Osteoblast (primary cell): Measurements from ENCODE around the gene STARD9. TPM values are rescaled to one million over a fixed set of nuclear protein-coding genes. Genes with fewer than 3 reads are reported as not detected.

ENCODE experiments used
- DNase-seq: peaks from one replicate; pipeline ENCODE4 v3.0.0; 2011; ENCODE audit warnings: low spot score, mixed read lengths; ENCODE audit not compliant: insufficient read length; ENCODE audit errors: missing footprints
- H2AFZ ChIP-seq: 2 replicates; pipeline ENCODE4 v1.6.0; 2011; ENCODE audit warnings: mild to moderate bottlenecking, low read length
- H3K27ac ChIP-seq: 2 replicates; pipeline ENCODE4 v1.5.1; 2011; ENCODE audit warnings: mild to moderate bottlenecking, low read depth, low read length, moderate library complexity
- H3K27me3 ChIP-seq: 2 replicates; pipeline ENCODE4 v1.6.0; 2012; ENCODE audit warnings: mild to moderate bottlenecking, control low read depth, inconsistent platforms, low read length, moderate library complexity; ENCODE audit not compliant: insufficient read depth
- H3K36me3 ChIP-seq: 2 replicates; pipeline ENCODE4 v1.5.1; 2011; ENCODE audit warnings: mild to moderate bottlenecking, low read length, control low read depth, moderate library complexity; ENCODE audit not compliant: insufficient read depth
- H3K4me1 ChIP-seq: 2 replicates; pipeline ENCODE4 v1.5.1; 2011; ENCODE audit warnings: mild to moderate bottlenecking, low read length, control low read depth, moderate library complexity; ENCODE audit not compliant: insufficient read depth
- H3K4me2 ChIP-seq: 2 replicates; pipeline ENCODE4 v1.6.0; 2011; ENCODE audit warnings: mild to moderate bottlenecking, low read length; ENCODE audit not compliant: insufficient read depth
- H3K4me3 ChIP-seq: fragments of 200-600 bp; sonication (generic); 3 replicates; pipeline ENCODE4 v1.5.1; 2012; ENCODE audit warnings: mild to moderate bottlenecking, low read length, inconsistent platforms; ENCODE audit not compliant: insufficient read depth
- H3K79me2 ChIP-seq: 2 replicates; pipeline ENCODE4 v1.6.0; 2012; ENCODE audit warnings: mild to moderate bottlenecking, low read length, control low read depth, inconsistent platforms; ENCODE audit not compliant: insufficient read depth
- H3K9me3 ChIP-seq: 2 replicates; pipeline ENCODE4 v1.5.1; 2011; ENCODE audit warnings: low read depth, low read length, control low read depth
- H4K20me1 ChIP-seq: 2 replicates; pipeline ENCODE4 v1.6.0; 2012; ENCODE audit warnings: mild to moderate bottlenecking, low read length, control low read depth; ENCODE audit not compliant: insufficient read depth
- CTCF ChIP-seq: IDR thresholded peaks from 2 replicates; pipeline ENCODE4 v1.5.1; 2011; ENCODE audit warnings: mild to moderate bottlenecking, low read depth, low read length, moderate library complexity; ENCODE audit errors: extremely low read depth
- total RNA-seq: library from RNA; depleted of rRNA; stranded (reverse); fragments of >200 nt; gene quantifications from 2 replicates; pipeline ENCODE4 v1.2.3, GENCODE V29; 2012

Gene STARD9
- total RNA-seq, 1 donor: 9.4 TPM

DNA sequence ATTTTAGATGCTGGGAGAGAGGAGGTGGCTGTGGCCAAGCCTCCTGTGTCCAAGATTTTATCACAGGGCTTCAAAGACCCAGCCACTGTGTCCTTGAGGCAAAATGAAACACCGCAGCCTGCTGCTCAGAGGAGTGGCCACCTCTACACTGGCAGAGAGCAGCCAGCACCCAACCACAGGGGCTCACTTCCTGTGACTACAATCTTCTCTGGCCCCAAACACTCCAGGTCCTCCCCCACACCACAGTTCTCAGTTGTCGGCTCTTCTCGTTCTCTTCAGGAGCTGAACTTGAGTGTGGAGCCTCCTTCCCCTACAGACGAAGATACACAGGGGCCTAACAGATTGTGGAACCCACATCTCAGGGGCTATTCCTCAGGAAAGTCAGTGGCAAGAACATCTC, 115.9 kb downstream of the STARD9 start:
- Histone ChIP-seq H3K27me3 (no peaks in the 10 kb centered on the region), H3K79me2 (no peaks in the 10 kb centered on the region), H3K4me3 (no peak overlapping the region), H3K4me1 (no peaks in the 10 kb centered on the region), H3K36me3 (no peaks in the 10 kb centered on the region), H2AFZ (no peak overlapping the region), H4K20me1 (no peaks in the 10 kb centered on the region), H3K27ac (no peak overlapping the region), H3K9me3 (no peaks in the 10 kb centered on the region), H3K4me2 (no peak overlapping the region)
- DNase-seq: no peak
- no peak for TF ChIP-seq CTCF

GRCh38 chr15:42691770-42692169, 116.4 kb downstream of the STARD9 start:
- H3K36me3 ChIP-seq: no peaks in the 10 kb centered on the region
- TF ChIP-seq CTCF: no peak
- H2AFZ ChIP-seq: no peak overlapping the region
- no peaks in the 10 kb centered on the region for H4K20me1 ChIP-seq
- no peaks in the 10 kb centered on the region for H3K9me3 ChIP-seq
- H3K4me1 ChIP-seq: no peaks in the 10 kb centered on the region
- no peak for DNase-seq
- H3K4me2 ChIP-seq: no peak overlapping the region
- H3K79me2 ChIP-seq: no peaks in the 10 kb centered on the region
- H3K27ac ChIP-seq: no peak overlapping the region
- no peaks in the 10 kb centered on the region for H3K27me3 ChIP-seq
- H3K4me3 ChIP-seq: no peak overlapping the region

- no peaks in the 10 kb centered on the region for H4K20me1 ChIP-seq
- H3K4me3 ChIP-seq: no peak overlapping the region
- TF ChIP-seq CTCF: no peak
- DNase-seq: no peak
- no peaks in the 10 kb centered on the region for H3K27me3 ChIP-seq
- H3K9me3 ChIP-seq: no peaks in the 10 kb centered on the region
- no peak overlapping the region for H3K4me2 ChIP-seq
- H2AFZ ChIP-seq: no peak overlapping the region
- no peak overlapping the region for H3K27ac ChIP-seq
- no peaks in the 10 kb centered on the region for H3K36me3 ChIP-seq
- no peaks in the 10 kb centered on the region for H3K4me1 ChIP-seq
- no peaks in the 10 kb centered on the region for H3K79me2 ChIP-seq
Measured at GRCh38 chr15:42692536-42692935, 117.1 kb downstream of the STARD9 start.

- H3K79me2 ChIP-seq: no peaks in the 10 kb centered on the region
- H3K4me1 ChIP-seq: no peaks in the 10 kb centered on the region
- no peaks in the 10 kb centered on the region for H4K20me1 ChIP-seq
- no peak overlapping the region for H2AFZ ChIP-seq
- no peaks in the 10 kb centered on the region for H3K27me3 ChIP-seq
- no peaks in the 10 kb centered on the region for H3K36me3 ChIP-seq
- H3K27ac ChIP-seq: no peak overlapping the region
- no peak for TF ChIP-seq CTCF
- DNase-seq: no peak
- H3K4me2 ChIP-seq: no peak overlapping the region
- no peak overlapping the region for H3K4me3 ChIP-seq
- no peaks in the 10 kb centered on the region for H3K9me3 ChIP-seq
Measured at GRCh38 chr15:42692997-42693396, 117.6 kb downstream of the STARD9 start.
